Measurements from ENCODE around the gene MUC16. TPM values are rescaled to one million over a fixed set of nuclear protein-coding genes. Genes with fewer than 3 reads are reported as not detected.
"Not testable (repeated sequence)": the region's sequence is repeated elsewhere in the genome, so short reads cannot be mapped to it uniquely, and the experiment has no call there.

MUC16 gene
- total RNA-seq: 0.07 TPM
- polyA plus RNA-seq: not detected

GRCh38 chr19:9009935-9010651 lies at the start of gene MUC16:
Gene MUC16, minus strand, starts transcription at chr19:9010409.
- Mint-ChIP-seq H3K4me3 (peak within 1 kb of the TSS in 1 of 4 donors; percentile 8), H3K36me3 (no peaks in the 10 kb centered on the region), H3K9me3 (peaks cover 0 to 5% (median 0%) of the 10 kb centered on the region in 7 donors), H3K4me1 (no peaks in the 10 kb centered on the region), H3K27ac (no peak within 1 kb of the TSS), H3K27me3 (peaks cover 4% of the 10 kb centered on the region)
- Histone ChIP-seq H3K9me3 (ENCODE audit: control insufficient read depth in 2 of 2, low read length in 2 of 2) (no peaks in the 10 kb centered on the region), H3K27ac (ENCODE audit: insufficient read depth, low read length, poor library complexity, severe bottlenecking) (no peak within 1 kb of the TSS), H3K4me3 (ENCODE audit: low read depth, low read length) (no peak within 1 kb of the TSS), H3K36me3 (ENCODE audit: control insufficient read depth, insufficient read depth, low read length) (no peaks in the 10 kb centered on the region), H3K27me3 (ENCODE audit: control insufficient read depth, insufficient read depth, low read length) (no peaks in the 10 kb centered on the region), H3K4me1 (ENCODE audit: control insufficient read depth, insufficient read depth, low read length, poor library complexity, severe bottlenecking) (no peaks in the 10 kb centered on the region)
- DNase-seq (no peak), ATAC-seq (ENCODE audit: low read depth in 2 of 2) (no peak)

GRCh38 chr19:9058905-9059667 lies 48.9 kb upstream of the MUC16 start:
- Histone ChIP-seq H3K9me3 (ENCODE audit: control insufficient read depth in 2 of 2, low read length in 2 of 2) (no peaks in the 10 kb centered on the region), H3K36me3 (ENCODE audit: control insufficient read depth, insufficient read depth, low read length) (no peaks in the 10 kb centered on the region), H3K27me3 (ENCODE audit: control insufficient read depth, insufficient read depth, low read length) (no peaks in the 10 kb centered on the region), H3K4me1 (ENCODE audit: control insufficient read depth, insufficient read depth, low read length, poor library complexity, severe bottlenecking) (no peaks in the 10 kb centered on the region), H3K27ac (ENCODE audit: insufficient read depth, low read length, poor library complexity, severe bottlenecking) (no peak overlapping the region), H3K4me3 (ENCODE audit: low read depth, low read length) (no peak overlapping the region)
- Mint-ChIP-seq H3K9me3 (peaks cover 0 to 2% (median 0%) of the 10 kb centered on the region in 7 donors), H3K27ac (no peak overlapping the region), H3K27me3 (peaks cover 5% of the 10 kb centered on the region), H3K4me1 (no peaks in the 10 kb centered on the region), H3K36me3 (no peaks in the 10 kb centered on the region), H3K4me3 (no peak overlapping the region)
- no peak for DNase-seq
- ATAC-seq (ENCODE audit: low read depth in 2 of 2): no peak

DNA sequence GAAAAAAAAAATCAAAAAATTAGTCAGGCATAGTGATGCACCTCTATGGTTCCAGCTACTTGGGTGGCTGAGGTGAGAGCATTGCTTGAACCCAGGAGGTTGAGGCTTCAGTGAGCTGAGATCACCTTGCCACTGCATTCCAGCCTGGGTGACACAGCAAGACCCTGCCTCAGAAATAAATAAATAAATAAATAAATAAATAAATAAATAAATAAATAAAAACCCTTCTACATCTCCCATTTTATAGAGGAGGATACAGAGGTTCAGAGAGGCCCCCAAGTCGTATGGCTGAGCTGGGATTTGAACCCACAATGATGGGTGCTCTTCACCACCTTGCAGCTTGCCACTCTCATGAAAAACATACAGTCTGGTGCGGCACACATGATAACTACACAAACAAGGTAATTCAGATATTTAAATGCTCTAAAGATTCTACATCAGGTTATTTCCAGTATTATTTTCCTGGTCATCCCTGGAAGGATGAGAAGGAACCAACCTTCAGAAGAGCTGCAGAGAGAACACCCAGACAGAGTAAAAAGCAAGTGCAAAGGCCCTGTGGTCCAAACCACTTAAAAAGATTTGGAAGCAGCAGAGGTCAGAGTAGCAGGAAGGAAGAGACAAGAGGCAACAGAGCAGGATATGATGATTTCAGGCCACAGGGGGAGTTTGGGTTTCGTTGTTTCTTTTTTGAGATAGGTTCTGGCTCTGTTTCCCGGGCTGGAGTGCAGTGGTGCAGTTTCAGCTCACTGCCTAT lies 47.5 kb upstream of the MUC16 start:
- no peak overlapping the region for H3K27ac ChIP-seq (ENCODE audit: insufficient read depth, low read length, poor library complexity, severe bottlenecking)
- no peaks in the 10 kb centered on the region for H3K4me1 ChIP-seq (ENCODE audit: control insufficient read depth, insufficient read depth, low read length, poor library complexity, severe bottlenecking)
- H3K27me3 ChIP-seq (ENCODE audit: control insufficient read depth, insufficient read depth, low read length): no peaks in the 10 kb centered on the region
- no peaks in the 10 kb centered on the region for H3K36me3 Mint-ChIP-seq
- H3K9me3 Mint-ChIP-seq: no peaks in the 10 kb centered on the region
- no peak overlapping the region for H3K4me3 ChIP-seq (ENCODE audit: low read depth, low read length)
- no peaks in the 10 kb centered on the region for H3K4me1 Mint-ChIP-seq
- no peak overlapping the region for H3K4me3 Mint-ChIP-seq
- peaks cover 5% of the 10 kb centered on the region for H3K27me3 Mint-ChIP-seq
- H3K27ac Mint-ChIP-seq: no peak overlapping the region
- H3K9me3 ChIP-seq (ENCODE audit: control insufficient read depth in 2 of 2, low read length in 2 of 2): no peaks in the 10 kb centered on the region
- no peaks in the 10 kb centered on the region for H3K36me3 ChIP-seq (ENCODE audit: control insufficient read depth, insufficient read depth, low read length)
- no peak for ATAC-seq (ENCODE audit: low read depth in 2 of 2)
- no peak for DNase-seq

DNA sequence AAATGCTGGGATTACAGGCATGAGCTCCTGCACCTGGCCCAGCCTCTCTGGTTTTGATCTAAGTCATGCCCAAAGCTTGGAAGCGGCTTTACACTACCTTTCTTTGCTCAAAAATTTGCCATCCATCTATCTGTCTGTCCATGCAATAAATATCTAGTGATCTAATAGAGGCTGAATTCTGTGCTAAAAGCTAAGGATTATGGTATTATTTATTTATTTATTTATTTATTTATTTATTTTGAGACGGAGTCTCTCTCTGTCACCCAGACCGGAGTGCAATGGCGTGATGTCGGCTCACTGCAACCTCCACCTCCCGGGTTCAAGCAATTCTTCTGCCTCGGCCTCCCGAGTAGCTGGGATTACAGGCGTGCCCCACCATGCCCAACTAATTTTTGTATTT lies 45.9 kb upstream of the MUC16 start:
- H3K27ac ChIP-seq (ENCODE audit: insufficient read depth, low read length, poor library complexity, severe bottlenecking); H3K4me3 ChIP-seq (ENCODE audit: low read depth, low read length); H3K27ac Mint-ChIP-seq; ATAC-seq (ENCODE audit: low read depth in 2 of 2); H3K27me3 Mint-ChIP-seq; H3K36me3 Mint-ChIP-seq; H3K36me3 ChIP-seq (ENCODE audit: control insufficient read depth, insufficient read depth, low read length); H3K9me3 Mint-ChIP-seq; DNase-seq; H3K4me1 ChIP-seq (ENCODE audit: control insufficient read depth, insufficient read depth, low read length, poor library complexity, severe bottlenecking); H3K4me3 Mint-ChIP-seq; H3K4me1 Mint-ChIP-seq; H3K9me3 ChIP-seq (ENCODE audit: control insufficient read depth in 2 of 2, low read length in 2 of 2); H3K27me3 ChIP-seq (ENCODE audit: control insufficient read depth, insufficient read depth, low read length): not testable (repeated sequence)

- no peaks in the 10 kb centered on the region for H3K4me1 ChIP-seq (ENCODE audit: control insufficient read depth, insufficient read depth, low read length, poor library complexity, severe bottlenecking)
- Mint-ChIP-seq H3K27ac (no peak overlapping the region), H3K4me1 (no peaks in the 10 kb centered on the region), H3K36me3 (no peaks in the 10 kb centered on the region), H3K27me3 (peaks cover 5% of the 10 kb centered on the region), H3K9me3 (no peaks in the 10 kb centered on the region), H3K4me3 (no peak overlapping the region)
- no peaks in the 10 kb centered on the region for H3K27me3 ChIP-seq (ENCODE audit: control insufficient read depth, insufficient read depth, low read length)
- no peak overlapping the region for H3K27ac ChIP-seq (ENCODE audit: insufficient read depth, low read length, poor library complexity, severe bottlenecking)
- H3K9me3 ChIP-seq (ENCODE audit: control insufficient read depth in 2 of 2, low read length in 2 of 2): no peaks in the 10 kb centered on the region
- no peak for DNase-seq
- no peak overlapping the region for H3K4me3 ChIP-seq (ENCODE audit: low read depth, low read length)
- H3K36me3 ChIP-seq (ENCODE audit: control insufficient read depth, insufficient read depth, low read length): no peaks in the 10 kb centered on the region
- ATAC-seq (ENCODE audit: low read depth in 2 of 2): no peak
Observed at GRCh38 chr19:9054765-9055164, 44.6 kb upstream of the MUC16 start.

- H3K36me3 Mint-ChIP-seq: no peaks in the 10 kb centered on the region
- Histone ChIP-seq H3K4me1 (ENCODE audit: control insufficient read depth, insufficient read depth, low read length, poor library complexity, severe bottlenecking) (no peaks in the 10 kb centered on the region), H3K36me3 (ENCODE audit: control insufficient read depth, insufficient read depth, low read length) (no peaks in the 10 kb centered on the region), H3K27ac (ENCODE audit: insufficient read depth, low read length, poor library complexity, severe bottlenecking) (no peak overlapping the region), H3K9me3 (ENCODE audit: control insufficient read depth in 2 of 2, low read length in 2 of 2) (no peaks in the 10 kb centered on the region), H3K27me3 (ENCODE audit: control insufficient read depth, insufficient read depth, low read length) (no peaks in the 10 kb centered on the region), H3K4me3 (ENCODE audit: low read depth, low read length) (no peak overlapping the region)
- no peaks in the 10 kb centered on the region for H3K9me3 Mint-ChIP-seq
- H3K27me3 Mint-ChIP-seq: peaks cover 5% of the 10 kb centered on the region
- DNase-seq (no peak), ATAC-seq (ENCODE audit: low read depth in 2 of 2) (no peak)
- no peaks in the 10 kb centered on the region for H3K4me1 Mint-ChIP-seq
- H3K4me3 Mint-ChIP-seq: no peak overlapping the region
- no peak overlapping the region for H3K27ac Mint-ChIP-seq
Observed at GRCh38 chr19:9054207-9054606, 44.0 kb upstream of the MUC16 start.

GRCh38 chr19:9053674-9054073 lies 43.5 kb upstream of the MUC16 start:
- H3K4me3 Mint-ChIP-seq; H3K9me3 ChIP-seq (ENCODE audit: control insufficient read depth in 2 of 2, low read length in 2 of 2); H3K4me1 ChIP-seq (ENCODE audit: control insufficient read depth, insufficient read depth, low read length, poor library complexity, severe bottlenecking); H3K4me3 ChIP-seq (ENCODE audit: low read depth, low read length); H3K36me3 ChIP-seq (ENCODE audit: control insufficient read depth, insufficient read depth, low read length); H3K9me3 Mint-ChIP-seq; H3K4me1 Mint-ChIP-seq; H3K36me3 Mint-ChIP-seq; H3K27ac Mint-ChIP-seq; H3K27ac ChIP-seq (ENCODE audit: insufficient read depth, low read length, poor library complexity, severe bottlenecking); H3K27me3 Mint-ChIP-seq; DNase-seq; ATAC-seq (ENCODE audit: low read depth in 2 of 2); H3K27me3 ChIP-seq (ENCODE audit: control insufficient read depth, insufficient read depth, low read length): not testable (repeated sequence)
